ENCODE results near the gene LTBP4. TPM values are rescaled to one million over a fixed set of nuclear protein-coding genes. Genes with fewer than 3 reads are reported as not detected.

The LTBP4 gene
- total and polyA plus RNA-seq, 2 donors (not counting 3 experiments of a cell fraction or from before 2014, with no cell fraction given) = 25.9 to 38.0 TPM

GRCh38 chr19:40589591-40590429 lies 11.4 kb upstream of the LTBP4 start:
- no peaks in the 10 kb centered on the region for H3K79me2 ChIP-seq (ENCODE audit: control insufficient read depth, insufficient read depth, low read length)
- H3K9me1 ChIP-seq (replicated peaks; ENCODE audit: control insufficient read depth, extremely low read depth, insufficient read depth, low read length) = no peaks in the 10 kb centered on the region
- DNase-seq (ENCODE audit: low read depth, low spot score) = no peak
- dilution Hi-C loops (cut with MboI; ENCODE audit: extremely low pct_ligation_motif_present, low sequenced_read_pairs) = no loop called here
- H2AFZ ChIP-seq (ENCODE audit: low read depth, low read length) = no peak overlapping the region
- BruUV-seq (replicated peaks) = no TSS peak
- ChIA-PET CTCF (no interaction called here), POLR2A (no interaction called here)
- H3K27ac ChIP-seq (ENCODE audit: insufficient read depth, low read depth, low read length) = no peak overlapping the region
- H3K9me3 ChIP-seq (replicated peaks; ENCODE audit: control insufficient read depth, insufficient read depth, low read length) = no peaks in the 10 kb centered on the region
- H3K4me2 ChIP-seq (ENCODE audit: insufficient read depth, low read length) = no peak overlapping the region
- H4K20me1 ChIP-seq (replicated peaks; ENCODE audit: control insufficient read depth, extremely low read depth, insufficient read depth, low read length) = no peaks in the 10 kb centered on the region
- no peak for TF ChIP-seq GATA2 (IDR thresholded peaks at IDR 0.05; ENCODE audit: insufficient read depth, insufficient read length, low read depth, low read length)
- no peak for TF ChIP-seq POLR2AphosphoS5 (IDR thresholded peaks at IDR 0.05; ENCODE audit: insufficient read depth, low read depth, low read length)
- no peak for TF ChIP-seq POLR2A (IDR thresholded peaks at IDR 0.05; ENCODE audit: low read depth, low read length)
- no peak for TF ChIP-seq FOS (IDR thresholded peaks at IDR 0.05; ENCODE audit: borderline replicate concordance, insufficient read depth, low read length)
- no peak for TF ChIP-seq EZH2 (IDR thresholded peaks at IDR 0.05; ENCODE audit: borderline replicate concordance, low read depth, low read length, severe bottlenecking)
- no peak overlapping the region for H3K9ac ChIP-seq (replicated peaks; ENCODE audit: extremely low read depth, insufficient read depth, low read length)
- peaks cover 20% of the 10 kb centered on the region for H3K4me1 ChIP-seq (ENCODE audit: control insufficient read depth, extremely low read depth, insufficient read depth, low read length)
- FAIRE-seq = no peak
- peaks cover 3 to 4% of the 10 kb centered on the region in 2 experiments for H3K36me3 ChIP-seq (ENCODE audit: control insufficient read depth in 2 of 2, extremely low read depth in 1 of 2, insufficient read depth in 2 of 2, low read length in 2 of 2)
- intact Hi-C loops (cut with micrococcal nuclease) = no loop called here
- no peaks in the 10 kb centered on the region for H3K27me3 ChIP-seq (ENCODE audit: control insufficient read depth in 2 of 2, insufficient read depth in 2 of 2, low read length in 2 of 2)
- H3K4me3 ChIP-seq (replicated peaks in 1 of 3; ENCODE audit: insufficient read depth in 1 of 3, low read depth in 1 of 3, low read length in 3 of 3) = no peak overlapping the region

GRCh38 chr19:40590464-40591265 lies 10.5 kb upstream of the LTBP4 start:
- dilution Hi-C loops (cut with MboI; ENCODE audit: extremely low pct_ligation_motif_present, low sequenced_read_pairs) = no loop called here
- TF ChIP-seq MYC (IDR thresholded peaks at IDR 0.05; ENCODE audit: low read depth, low read length) = no peak
- TF ChIP-seq MAX (IDR thresholded peaks at IDR 0.05; ENCODE audit: insufficient read depth, insufficient read length) = no peak
- TF ChIP-seq FOS (IDR thresholded peaks at IDR 0.05; ENCODE audit: borderline replicate concordance, insufficient read depth, low read length) = no peak
- TF ChIP-seq POLR2AphosphoS5 (IDR thresholded peaks at IDR 0.05; ENCODE audit: insufficient read depth, low read depth, low read length) = no peak
- no peak for TF ChIP-seq POLR2A (IDR thresholded peaks at IDR 0.05; ENCODE audit: low read depth, low read length)
- TF ChIP-seq CTCF (IDR thresholded peaks at IDR 0.05; ENCODE audit: extremely low read depth in 1 of 2, insufficient read depth in 1 of 2, low read depth in 1 of 2, low read length in 2 of 2) = no peak
- TF ChIP-seq EZH2 (IDR thresholded peaks at IDR 0.05; ENCODE audit: borderline replicate concordance, low read depth, low read length, severe bottlenecking) = no peak
- no peak for TF ChIP-seq GATA2 (IDR thresholded peaks at IDR 0.05; ENCODE audit: insufficient read depth, insufficient read length, low read depth, low read length)
- no peak for TF ChIP-seq JUN (IDR thresholded peaks at IDR 0.05; ENCODE audit: borderline replicate concordance, insufficient read depth, insufficient read length, low read depth)
- POLR2A ChIA-PET = no interaction called here

More at GRCh38 chr19:40590464-40591265, 10.5 kb upstream of the LTBP4 start:
- BruUV-seq (replicated peaks) = TSS peak; percentile 56
- no peak overlapping the region for H3K4me3 ChIP-seq (replicated peaks in 1 of 3; ENCODE audit: insufficient read depth in 1 of 3, low read depth in 1 of 3, low read length in 3 of 3)
- H3K9me1 ChIP-seq (replicated peaks; ENCODE audit: control insufficient read depth, extremely low read depth, insufficient read depth, low read length) = no peaks in the 10 kb centered on the region
- H3K36me3 ChIP-seq (ENCODE audit: control insufficient read depth in 2 of 2, extremely low read depth in 1 of 2, insufficient read depth in 2 of 2, low read length in 2 of 2) = peaks cover 3 to 4% of the 10 kb centered on the region in 2 experiments
- H3K27ac ChIP-seq (ENCODE audit: insufficient read depth, low read depth, low read length) = no peak overlapping the region
- no peaks in the 10 kb centered on the region for H3K9me3 ChIP-seq (replicated peaks; ENCODE audit: control insufficient read depth, insufficient read depth, low read length)
- H3K4me1 ChIP-seq (ENCODE audit: control insufficient read depth, extremely low read depth, insufficient read depth, low read length) = peaks cover 13% of the 10 kb centered on the region
- no peak for FAIRE-seq
- intact Hi-C loops (cut with micrococcal nuclease) = no loop called here
- no peaks in the 10 kb centered on the region for H3K27me3 ChIP-seq (ENCODE audit: control insufficient read depth in 2 of 2, insufficient read depth in 2 of 2, low read length in 2 of 2)
- H3K9ac ChIP-seq (replicated peaks; ENCODE audit: extremely low read depth, insufficient read depth, low read length) = no peak overlapping the region
- H2AFZ ChIP-seq (ENCODE audit: low read depth, low read length) = no peak overlapping the region
- CTCF ChIA-PET = no interaction called here
- no peak for DNase-seq (ENCODE audit: low read depth, low spot score)
- no peaks in the 10 kb centered on the region for H4K20me1 ChIP-seq (replicated peaks; ENCODE audit: control insufficient read depth, extremely low read depth, insufficient read depth, low read length)
- no peaks in the 10 kb centered on the region for H3K79me2 ChIP-seq (ENCODE audit: control insufficient read depth, insufficient read depth, low read length)
- no peak overlapping the region for H3K4me2 ChIP-seq (ENCODE audit: insufficient read depth, low read length)

Data from endothelial cell of umbilical vein (primary cell).